ENCODE data around the gene RBM23. TPM values are rescaled to one million over a fixed set of nuclear protein-coding genes. Genes with fewer than 3 reads are reported as not detected.

RBM23 gene
- total and polyA plus RNA-seq, 2 donors (not counting 3 experiments of a cell fraction or from before 2014, with no cell fraction given) = 67.7 to 68.9 TPM

DNA sequence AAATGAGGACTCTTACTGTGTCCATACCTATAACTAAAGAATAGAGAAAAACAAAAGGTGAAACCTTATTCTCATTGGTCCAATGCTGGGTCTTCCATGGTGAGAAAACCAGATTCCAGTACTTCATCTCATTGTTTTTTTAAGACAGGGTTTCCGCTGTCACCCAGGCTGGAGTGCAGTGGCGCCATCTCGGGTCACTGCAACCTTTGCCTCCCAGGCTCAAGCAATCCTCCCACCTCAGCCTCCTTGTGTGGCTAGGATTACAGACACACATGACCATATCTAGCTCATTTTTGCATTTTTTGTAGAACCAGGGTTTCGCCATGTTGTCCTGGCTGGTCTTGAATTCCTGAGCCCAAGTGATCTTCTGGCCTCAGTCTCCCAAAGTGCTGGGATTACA is 13.3 kb downstream of the RBM23 start:
- ChIA-PET POLR2A (no interaction called here), CTCF (interaction anchor here (1.0 kb wide), 1 partner anchor 10 kb away, joined by 3 read pairs; no protein-coding TSS in a partner anchor)
- no peak overlapping the region for H3K27ac ChIP-seq (ENCODE audit: insufficient read depth, low read depth, low read length)
- no peak overlapping the region for H3K9ac ChIP-seq (replicated peaks; ENCODE audit: extremely low read depth, insufficient read depth, low read length)
- no peaks in the 10 kb centered on the region for H3K9me3 ChIP-seq (replicated peaks; ENCODE audit: control insufficient read depth, insufficient read depth, low read length)
- H3K27me3 ChIP-seq (ENCODE audit: control insufficient read depth in 2 of 2, insufficient read depth in 2 of 2, low read length in 2 of 2) = no peaks in the 10 kb centered on the region
- H3K36me3 ChIP-seq (ENCODE audit: control insufficient read depth in 2 of 2, extremely low read depth in 1 of 2, insufficient read depth in 2 of 2, low read length in 2 of 2) = peaks cover 37 to 51% of the 10 kb centered on the region in 2 experiments
- no peaks in the 10 kb centered on the region for H4K20me1 ChIP-seq (replicated peaks; ENCODE audit: control insufficient read depth, extremely low read depth, insufficient read depth, low read length)
- H2AFZ ChIP-seq (ENCODE audit: low read depth, low read length) = no peak overlapping the region
- dilution Hi-C loops (cut with MboI; ENCODE audit: extremely low pct_ligation_motif_present, low sequenced_read_pairs) = no loop called here
- H3K4me2 ChIP-seq (ENCODE audit: insufficient read depth, low read length) = no peak overlapping the region
- peaks cover 4% of the 10 kb centered on the region for H3K79me2 ChIP-seq (ENCODE audit: control insufficient read depth, insufficient read depth, low read length)
- TF ChIP-seq FOS (IDR thresholded peaks at IDR 0.05; ENCODE audit: borderline replicate concordance, insufficient read depth, low read length) = no peak
- no peak for TF ChIP-seq EZH2 (IDR thresholded peaks at IDR 0.05; ENCODE audit: borderline replicate concordance, low read depth, low read length, severe bottlenecking)
- TF ChIP-seq, protein P1, sequence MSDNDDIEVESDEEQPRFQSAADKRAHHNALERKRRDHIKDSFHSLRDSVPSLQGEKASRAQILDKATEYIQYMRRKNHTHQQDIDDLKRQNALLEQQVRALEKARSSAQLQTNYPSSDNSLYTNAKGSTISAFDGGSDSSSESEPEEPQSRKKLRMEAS (IDR thresholded peaks at IDR 0.05; ENCODE audit: insufficient read depth, insufficient read length) = no peak
- TF ChIP-seq, protein P2, sequence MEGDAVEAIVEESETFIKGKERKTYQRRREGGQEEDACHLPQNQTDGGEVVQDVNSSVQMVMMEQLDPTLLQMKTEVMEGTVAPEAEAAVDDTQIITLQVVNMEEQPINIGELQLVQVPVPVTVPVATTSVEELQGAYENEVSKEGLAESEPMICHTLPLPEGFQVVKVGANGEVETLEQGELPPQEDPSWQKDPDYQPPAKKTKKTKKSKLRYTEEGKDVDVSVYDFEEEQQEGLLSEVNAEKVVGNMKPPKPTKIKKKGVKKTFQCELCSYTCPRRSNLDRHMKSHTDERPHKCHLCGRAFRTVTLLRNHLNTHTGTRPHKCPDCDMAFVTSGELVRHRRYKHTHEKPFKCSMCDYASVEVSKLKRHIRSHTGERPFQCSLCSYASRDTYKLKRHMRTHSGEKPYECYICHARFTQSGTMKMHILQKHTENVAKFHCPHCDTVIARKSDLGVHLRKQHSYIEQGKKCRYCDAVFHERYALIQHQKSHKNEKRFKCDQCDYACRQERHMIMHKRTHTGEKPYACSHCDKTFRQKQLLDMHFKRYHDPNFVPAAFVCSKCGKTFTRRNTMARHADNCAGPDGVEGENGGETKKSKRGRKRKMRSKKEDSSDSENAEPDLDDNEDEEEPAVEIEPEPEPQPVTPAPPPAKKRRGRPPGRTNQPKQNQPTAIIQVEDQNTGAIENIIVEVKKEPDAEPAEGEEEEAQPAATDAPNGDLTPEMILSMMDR (IDR thresholded peaks at IDR 0.05; ENCODE audit: extremely low read depth in 1 of 2, insufficient read depth in 1 of 2, low read depth in 1 of 2, low read length in 2 of 2) = no peak
- TF ChIP-seq POLR2A (IDR thresholded peaks at IDR 0.05; ENCODE audit: low read depth, low read length) = no peak
- no peak for TF ChIP-seq MYC (IDR thresholded peaks at IDR 0.05; ENCODE audit: low read depth, low read length)
- TF ChIP-seq JUN (IDR thresholded peaks at IDR 0.05; ENCODE audit: borderline replicate concordance, insufficient read depth, insufficient read length, low read depth) = no peak
- TF ChIP-seq GATA2 (IDR thresholded peaks at IDR 0.05; ENCODE audit: insufficient read depth, insufficient read length, low read depth, low read length) = no peak
- no peak for TF ChIP-seq POLR2AphosphoS5 (IDR thresholded peaks at IDR 0.05; ENCODE audit: insufficient read depth, low read depth, low read length)
- intact Hi-C loops (cut with micrococcal nuclease) = no loop called here
- DNase-seq (ENCODE audit: low read depth, low spot score) = no peak
- H3K9me1 ChIP-seq (replicated peaks; ENCODE audit: control insufficient read depth, extremely low read depth, insufficient read depth, low read length) = no peaks in the 10 kb centered on the region
- H3K4me1 ChIP-seq (ENCODE audit: control insufficient read depth, extremely low read depth, insufficient read depth, low read length) = no peaks in the 10 kb centered on the region
- FAIRE-seq = no peak
- no peak overlapping the region for H3K4me3 ChIP-seq (replicated peaks in 1 of 3; ENCODE audit: insufficient read depth in 1 of 3, low read depth in 1 of 3, low read length in 3 of 3)
- no TSS peak for BruUV-seq (replicated peaks)

Data from endothelial cell of umbilical vein (primary cell).